Vagina (tissue), 2 donors: Measurements from ENCODE around the gene CNST.

ENCODE experiments used
- POLR2A ChIP-seq, 2 donors: fragments of 450-650 bp; IDR thresholded peaks; one replicate each; pipeline ENCODE4 v1.6.1; 2017; ENCODE audit warnings: antibody characterized with exemption in 2 of 2, mild to moderate bottlenecking in 2 of 2, moderate library complexity in 2 of 2
- POLR2AphosphoS5 ChIP-seq, 2 donors: sonication (generic); formaldehyde crosslinking; IDR thresholded peaks; one replicate each; pipeline ENCODE4 v1.9.0; 2017; ENCODE audit warnings: antibody characterized with exemption in 2 of 2, mild to moderate bottlenecking in 2 of 2, low read depth in 1 of 2; ENCODE audit not compliant: insufficient read depth in 1 of 2
- TF ChIP-seq, protein P1 (sequence below), 3 experiments: fragments of 450-650 bp in 2 of 3; fragments of 200-600 bp in 1 of 3; sonication (generic) in 1 of 3; IDR thresholded peaks; one replicate each; pipeline ENCODE4 v1.5.1; 2017 to 2019; ENCODE audit warnings: antibody characterized with exemption in 3 of 3, mild to moderate bottlenecking in 2 of 3, moderate library complexity in 2 of 3

DNA sequence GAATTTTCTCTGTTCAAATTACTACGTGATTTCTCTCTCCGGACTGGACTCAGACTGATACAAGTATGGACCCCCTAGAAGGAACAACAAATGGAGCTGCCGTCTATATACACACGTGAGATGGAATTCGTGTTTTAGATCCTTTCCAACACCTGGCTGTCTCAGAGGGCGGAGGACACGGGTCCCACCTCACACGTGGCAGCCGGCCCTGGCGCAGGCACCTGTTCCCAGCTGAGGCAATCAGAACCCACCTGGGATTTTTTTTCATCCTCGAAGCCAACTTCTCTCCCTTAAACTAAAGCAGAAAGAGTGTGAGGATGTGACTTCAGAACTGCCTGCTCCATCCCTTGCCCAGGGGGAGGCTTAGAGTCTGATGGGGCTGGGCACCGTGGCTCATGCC is 123.8 kb downstream of the CNST start:
- TF ChIP-seq, protein P1, sequence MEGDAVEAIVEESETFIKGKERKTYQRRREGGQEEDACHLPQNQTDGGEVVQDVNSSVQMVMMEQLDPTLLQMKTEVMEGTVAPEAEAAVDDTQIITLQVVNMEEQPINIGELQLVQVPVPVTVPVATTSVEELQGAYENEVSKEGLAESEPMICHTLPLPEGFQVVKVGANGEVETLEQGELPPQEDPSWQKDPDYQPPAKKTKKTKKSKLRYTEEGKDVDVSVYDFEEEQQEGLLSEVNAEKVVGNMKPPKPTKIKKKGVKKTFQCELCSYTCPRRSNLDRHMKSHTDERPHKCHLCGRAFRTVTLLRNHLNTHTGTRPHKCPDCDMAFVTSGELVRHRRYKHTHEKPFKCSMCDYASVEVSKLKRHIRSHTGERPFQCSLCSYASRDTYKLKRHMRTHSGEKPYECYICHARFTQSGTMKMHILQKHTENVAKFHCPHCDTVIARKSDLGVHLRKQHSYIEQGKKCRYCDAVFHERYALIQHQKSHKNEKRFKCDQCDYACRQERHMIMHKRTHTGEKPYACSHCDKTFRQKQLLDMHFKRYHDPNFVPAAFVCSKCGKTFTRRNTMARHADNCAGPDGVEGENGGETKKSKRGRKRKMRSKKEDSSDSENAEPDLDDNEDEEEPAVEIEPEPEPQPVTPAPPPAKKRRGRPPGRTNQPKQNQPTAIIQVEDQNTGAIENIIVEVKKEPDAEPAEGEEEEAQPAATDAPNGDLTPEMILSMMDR (IDR thresholded peaks at IDR 0.05): no peak
- TF ChIP-seq POLR2A (IDR thresholded peaks at IDR 0.05): no peak
- no peak for TF ChIP-seq POLR2AphosphoS5 (IDR thresholded peaks at IDR 0.05; ENCODE audit: insufficient read depth in 1 of 2, low read depth in 1 of 2)
